Colonic mucosa (tissue), 4 donors: ENCODE results near the gene DNAL4. TPM values are rescaled to one million over a fixed set of nuclear protein-coding genes. Genes with fewer than 3 reads are reported as not detected.

ENCODE experiments used
- DNase-seq: peaks from one replicate; pipeline ENCODE4 v3.0.0-alpha.2; 2020
- H3K27ac ChIP-seq: fragments of 200-600 bp; one replicate; pipeline ENCODE4 v1.8.0; 2021
- H3K27me3 ChIP-seq: fragments of 200-600 bp; one replicate; pipeline ENCODE4 v1.8.0; 2021
- H3K36me3 ChIP-seq: fragments of 200-600 bp; one replicate; pipeline ENCODE4 v1.8.0; 2021
- H3K4me1 ChIP-seq: fragments of 200-600 bp; one replicate; pipeline ENCODE4 v1.8.0; 2021; ENCODE audit warnings: mild to moderate bottlenecking
- H3K4me3 ChIP-seq: fragments of 200-600 bp; one replicate; pipeline ENCODE4 v1.8.0; 2021
- H3K9ac ChIP-seq, 2 donors: one replicate each; pipeline ENCODE4 v1.7.0; 2013; ENCODE audit warnings: control low read depth in 2 of 2, low read depth in 2 of 2, low read length in 2 of 2
- H3K9me3 ChIP-seq: fragments of 200-600 bp; one replicate; pipeline ENCODE4 v1.8.0; 2021
- CTCF ChIP-seq: fragments of 200-600 bp; IDR thresholded peaks from one replicate; pipeline ENCODE4 v1.8.0; 2022; ENCODE audit warnings: antibody characterized with exemption, mild to moderate bottlenecking
- intact Hi-C: fragments of 100-400 bp; cut with DNase I; formaldehyde crosslinking; loops from one replicate; pipeline ENCODE4 v1.14.1; 2022
- total RNA-seq, 2 donors: library from RNA; stranded (reverse); fragmentation: NEBNext Ultra II Directional in 1 of 2; extraction: Animal tissue kit (Norgen Biotek cat#: 25700) in 1 of 2; gene quantifications; one replicate each; pipeline ENCODE4 v1.2.1, GENCODE V29; 2021
- donor health status: healthy.
- donor health status: DM: no; HTN: no; CAD: no.
- donor health status: DM: no; HTN: no; CAD: no.

The DNAL4 gene
- total RNA-seq, 2 donors from 2014 or later: 15.8 to 17.8 TPM

GRCh38 chr22:38733724-38734381, 60.1 kb downstream of the DNAL4 start:
- Histone ChIP-seq H3K9me3 (no peaks in the 10 kb centered on the region), H3K36me3 (peaks cover 27% of the 10 kb centered on the region), H3K27ac (no peak overlapping the region), H3K9ac (no peak overlapping the region), H3K27me3 (no peaks in the 10 kb centered on the region), H3K4me1 (no peaks in the 10 kb centered on the region), H3K4me3 (no peak overlapping the region)
- intact Hi-C loops: loop anchor here (2.0 kb wide), 1 partner anchor 33 kb away; no protein-coding TSS in a partner anchor
- no peak for DNase-seq
- no peak for TF ChIP-seq CTCF

- H3K9me3 ChIP-seq: no peaks in the 10 kb centered on the region
- H3K27me3 ChIP-seq: no peaks in the 10 kb centered on the region
- peak; percentile 76 for DNase-seq
- peaks cover 26% of the 10 kb centered on the region for H3K36me3 ChIP-seq
- no peak overlapping the region for H3K9ac ChIP-seq
- no peaks in the 10 kb centered on the region for H3K4me1 ChIP-seq
- no peak overlapping the region for H3K4me3 ChIP-seq
- H3K27ac ChIP-seq: no peak overlapping the region
- TF ChIP-seq CTCF: peak; percentile 77
- intact Hi-C loops: loop anchor here (2.0 kb wide), 1 partner anchor 33 kb away; no protein-coding TSS in a partner anchor
These were observed 60.6 kb downstream of the DNAL4 start for GRCh38 chr22:38733329-38733723.

- no peak overlapping the region for H3K4me3 ChIP-seq
- TF ChIP-seq CTCF: no peak
- no peak for DNase-seq
These were observed 61.6 kb downstream of the DNAL4 start for GRCh38 chr22:38732251-38732815.

GRCh38 chr22:38731703-38732161, 62.2 kb downstream of the DNAL4 start:
- no peak overlapping the region for H3K27ac ChIP-seq
- DNase-seq: no peak
- no peaks in the 10 kb centered on the region for H3K9me3 ChIP-seq
- no peak for TF ChIP-seq CTCF
- no peak overlapping the region for H3K4me3 ChIP-seq
- no peaks in the 10 kb centered on the region for H3K4me1 ChIP-seq
- H3K9ac ChIP-seq: no peak overlapping the region
- intact Hi-C loops: loop anchor here (2.0 kb wide), 1 partner anchor 35 kb away; no protein-coding TSS in a partner anchor
- peaks cover 35% of the 10 kb centered on the region for H3K36me3 ChIP-seq
- H3K27me3 ChIP-seq: no peaks in the 10 kb centered on the region

More at GRCh38 chr22:38732251-38732815, 61.6 kb downstream of the DNAL4 start:
- no peak overlapping the region for H3K9ac ChIP-seq
- intact Hi-C loops: loop anchor here (2.0 kb wide), 1 partner anchor 34 kb away; no protein-coding TSS in a partner anchor
- peaks cover 30% of the 10 kb centered on the region for H3K36me3 ChIP-seq
- no peak overlapping the region for H3K27ac ChIP-seq
- H3K4me1 ChIP-seq: no peaks in the 10 kb centered on the region
- no peaks in the 10 kb centered on the region for H3K27me3 ChIP-seq
- H3K9me3 ChIP-seq: no peaks in the 10 kb centered on the region

GRCh38 chr22:38730411-38730871, 63.5 kb downstream of the DNAL4 start:
- TF ChIP-seq CTCF: no peak
- Histone ChIP-seq H3K27ac (no peak overlapping the region), H3K4me1 (no peaks in the 10 kb centered on the region), H3K27me3 (no peaks in the 10 kb centered on the region), H3K9ac (no peak overlapping the region), H3K36me3 (peaks cover 44% of the 10 kb centered on the region), H3K9me3 (no peaks in the 10 kb centered on the region), H3K4me3 (no peak overlapping the region)
- no peak for DNase-seq
- intact Hi-C loops: no loop called here
